ENCODE data around the gene INA.

INA gene

DNA sequence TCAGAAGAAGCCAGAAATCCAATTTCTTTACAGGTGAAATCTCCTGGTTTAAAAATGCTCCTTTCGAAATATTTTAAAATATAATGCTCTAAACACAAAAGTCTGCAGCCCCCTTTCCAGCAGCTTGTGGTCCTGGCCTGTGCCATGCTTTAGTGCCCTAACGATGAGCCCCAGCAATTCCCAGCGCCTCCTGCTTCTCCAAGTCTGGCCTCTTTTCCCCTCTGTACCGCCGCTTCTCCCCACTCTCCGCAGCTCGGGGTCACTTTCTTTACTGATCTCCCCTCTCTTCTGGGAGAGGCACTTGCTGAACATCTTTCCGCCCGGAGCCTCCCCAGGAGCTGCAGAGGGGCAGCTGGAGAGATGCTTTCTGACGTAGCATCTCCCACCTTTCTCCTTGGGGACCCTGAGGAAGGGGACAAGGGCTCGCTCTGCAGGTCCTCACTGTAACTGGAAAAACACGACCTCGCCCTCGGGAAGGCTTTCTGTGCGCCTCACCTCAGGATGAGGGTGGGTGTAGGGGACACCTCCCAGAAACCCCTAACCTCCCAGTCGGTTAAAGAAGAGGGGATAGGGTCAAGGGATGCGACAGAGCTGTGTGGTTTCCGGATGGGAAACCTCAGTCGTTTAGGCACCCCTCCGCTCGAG lies 565 bp upstream of the INA start:
- DNase-seq: peak; percentile 2

DNA sequence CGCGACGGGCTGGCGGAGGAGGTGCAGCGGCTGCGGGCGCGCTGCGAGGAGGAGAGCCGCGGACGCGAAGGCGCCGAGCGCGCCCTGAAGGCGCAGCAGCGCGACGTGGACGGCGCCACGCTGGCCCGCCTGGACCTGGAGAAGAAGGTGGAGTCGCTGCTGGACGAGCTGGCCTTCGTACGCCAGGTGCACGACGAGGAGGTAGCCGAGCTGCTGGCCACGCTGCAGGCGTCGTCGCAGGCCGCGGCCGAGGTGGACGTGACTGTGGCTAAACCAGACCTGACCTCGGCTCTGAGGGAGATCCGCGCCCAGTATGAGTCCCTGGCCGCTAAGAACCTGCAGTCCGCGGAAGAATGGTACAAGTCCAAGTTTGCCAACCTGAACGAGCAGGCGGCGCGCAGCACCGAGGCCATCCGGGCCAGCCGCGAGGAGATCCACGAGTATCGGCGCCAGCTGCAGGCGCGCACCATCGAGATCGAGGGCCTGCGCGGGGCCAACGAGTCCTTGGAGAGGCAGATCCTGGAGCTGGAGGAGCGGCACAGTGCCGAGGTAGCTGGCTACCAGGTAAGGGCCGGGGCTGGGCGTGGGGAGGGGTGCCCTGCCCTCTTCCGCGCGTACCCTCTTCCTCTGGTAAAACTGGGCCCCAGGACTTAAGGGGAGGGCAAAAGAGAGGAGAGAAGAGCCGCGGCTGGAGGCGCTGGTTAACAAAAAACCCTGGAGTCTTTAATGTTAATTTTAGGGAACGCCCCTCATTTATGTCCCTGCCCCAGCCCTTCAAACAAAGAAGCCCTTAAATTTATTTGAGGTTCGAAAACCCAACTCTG lies 987 bp downstream of the INA start:
- peak; percentile 3 for DNase-seq

DNA sequence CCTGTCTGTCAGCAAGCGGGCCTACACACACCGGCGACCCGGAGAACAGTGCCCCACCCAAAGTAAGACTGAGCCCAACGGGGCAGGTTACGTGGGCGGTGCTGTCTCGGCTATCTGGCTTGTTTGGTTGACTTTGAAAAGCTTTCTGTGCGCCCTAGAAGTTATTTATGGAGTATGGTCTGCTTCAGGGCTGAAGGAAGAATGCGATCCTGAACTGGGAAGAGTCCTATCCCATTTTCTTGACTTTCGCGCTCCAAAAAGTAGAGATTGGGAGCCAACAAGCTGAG lies 1.5 kb downstream of the INA start:
- DNase-seq: no peak

DNA sequence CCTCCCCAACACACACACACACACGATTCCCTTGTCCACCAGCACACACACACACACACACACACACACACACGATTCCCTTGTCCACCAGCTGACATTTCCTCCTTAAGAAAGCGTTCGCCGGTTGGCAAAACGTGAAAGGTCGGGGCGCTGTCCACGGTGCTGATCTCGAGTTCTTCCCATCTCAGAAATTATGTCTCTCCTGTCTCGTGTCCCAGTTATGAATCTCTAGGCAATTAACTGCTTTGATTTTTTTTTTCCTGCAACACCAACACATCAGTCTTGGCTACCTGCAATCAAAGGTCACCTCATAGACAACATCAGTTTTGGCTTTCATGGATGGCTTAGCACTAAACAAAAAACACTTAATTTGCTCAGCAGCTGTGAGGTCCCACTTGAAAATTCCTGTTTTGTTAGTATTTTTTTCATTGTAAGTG lies 1.9 kb downstream of the INA start:
- peak; percentile 69 for DNase-seq

DNA sequence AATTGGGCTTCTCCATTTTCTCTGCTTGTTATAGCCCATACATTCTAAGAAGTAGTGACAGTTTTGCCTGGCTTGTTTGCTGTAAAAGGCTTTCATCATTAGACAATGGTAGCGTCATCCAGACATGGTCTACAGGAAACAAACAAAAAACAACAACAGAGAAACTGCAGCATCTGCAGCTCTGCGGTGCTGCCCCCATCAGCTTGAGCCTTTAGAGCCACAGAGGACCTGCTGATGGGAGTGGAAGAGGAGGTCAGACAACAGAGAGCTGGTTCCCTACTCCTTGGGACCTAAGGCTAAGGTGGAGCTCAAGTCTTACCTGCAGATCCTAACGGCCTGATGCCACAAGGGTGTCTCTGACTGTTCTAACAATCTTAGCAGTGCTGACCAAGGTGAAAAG lies 3.1 kb downstream of the INA start:
- DNase-seq: no peak

DNA sequence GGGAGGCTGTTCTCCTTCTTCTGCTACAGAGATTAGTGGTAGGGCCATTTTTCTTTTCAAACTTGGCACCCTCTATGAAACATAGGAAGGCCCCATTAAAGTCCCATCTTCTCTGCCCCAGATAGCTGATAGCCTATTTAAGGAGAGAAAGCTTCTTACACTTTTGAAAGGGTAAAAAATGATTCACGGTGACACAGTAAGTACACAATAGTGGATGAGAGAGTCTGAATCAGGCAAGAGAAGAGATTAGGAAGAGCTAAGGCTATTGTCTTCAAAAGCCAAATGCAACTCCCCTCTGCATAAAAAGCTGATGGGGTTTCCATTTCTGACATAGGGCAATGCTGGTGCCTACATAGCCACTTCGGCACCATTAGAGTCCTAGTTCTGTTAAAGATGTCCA lies 3.6 kb downstream of the INA start:
- no peak for DNase-seq

DNA sequence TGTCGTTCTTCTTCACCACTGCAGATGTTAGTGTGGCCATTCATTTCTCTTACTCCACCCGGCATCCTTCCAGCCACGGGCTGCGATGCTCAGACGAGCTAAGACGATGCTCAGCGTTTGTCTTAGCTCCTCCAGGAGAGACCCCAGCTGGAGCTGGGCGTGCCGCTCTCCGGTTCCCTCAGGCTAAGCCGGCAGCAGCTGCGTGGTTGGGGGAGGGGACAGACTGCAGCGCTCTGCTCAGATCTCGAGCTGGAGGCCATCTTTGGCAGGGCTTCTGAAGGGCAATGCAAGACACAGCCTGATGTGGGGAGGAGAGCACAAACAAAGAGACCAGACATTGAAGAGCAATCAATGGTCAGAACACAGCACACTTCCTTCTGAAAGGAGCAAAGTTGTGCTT lies 4.8 kb downstream of the INA start:
- peak; percentile 3 for DNase-seq

DNA sequence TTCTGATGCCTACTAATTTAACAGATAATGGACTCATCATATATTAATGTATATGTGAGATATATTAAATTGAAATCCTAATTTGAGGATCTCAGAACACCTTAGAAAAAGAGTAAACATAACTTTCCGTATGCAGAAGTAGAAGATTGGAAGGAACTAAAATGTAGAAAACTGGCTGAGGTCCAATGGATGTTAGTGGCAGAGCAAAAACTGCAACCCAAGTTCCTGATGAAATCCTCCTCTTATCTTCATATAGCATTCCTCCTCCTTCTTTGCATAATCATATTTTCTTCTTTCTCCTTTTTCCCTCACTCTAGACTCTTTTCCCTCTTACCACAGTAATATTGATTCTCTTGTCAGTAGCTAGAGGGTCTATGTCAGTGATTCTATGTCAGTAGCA lies 6.0 kb downstream of the INA start:
- no peak for DNase-seq

DNA sequence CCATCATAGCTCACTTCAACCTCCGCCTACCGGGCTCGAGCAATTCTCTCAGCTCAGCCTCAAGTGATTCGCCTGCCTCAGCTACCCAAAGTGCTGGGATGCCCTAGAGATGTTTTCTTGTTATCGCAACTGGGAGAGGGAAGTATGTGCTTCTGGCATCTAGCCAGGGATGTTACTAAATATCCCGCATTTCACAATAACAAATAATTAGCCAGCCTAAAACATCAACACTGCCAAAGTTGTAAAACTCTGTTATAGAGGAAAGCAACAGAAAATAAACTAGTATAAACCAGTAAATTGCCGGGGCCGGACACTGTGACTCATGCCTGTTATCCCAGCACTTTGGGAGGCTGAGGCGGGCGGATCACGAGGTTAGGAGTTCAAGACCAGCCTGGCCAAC lies 7.2 kb downstream of the INA start:
- no peak for DNase-seq

DNA sequence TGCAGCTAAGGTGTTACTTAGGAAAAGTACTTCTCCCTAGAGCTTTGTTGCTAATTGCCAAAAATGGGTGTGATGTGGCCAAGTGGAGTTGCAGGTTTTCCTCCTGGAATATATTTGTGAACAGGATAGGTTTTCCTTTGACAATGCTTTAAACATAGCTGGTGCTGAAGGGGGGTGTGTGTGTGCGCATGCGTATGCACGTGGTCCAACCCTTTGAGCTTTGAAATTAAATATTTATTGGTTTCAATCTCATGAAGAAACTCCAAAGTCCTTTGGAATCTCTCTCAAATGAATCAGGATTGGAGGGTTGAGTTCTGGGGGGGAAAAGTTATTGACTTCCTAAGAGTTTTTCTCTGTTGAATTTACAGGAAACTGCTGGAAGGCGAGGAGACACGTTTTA lies 11.1 kb downstream of the INA start:
- no peak for DNase-seq

DNA sequence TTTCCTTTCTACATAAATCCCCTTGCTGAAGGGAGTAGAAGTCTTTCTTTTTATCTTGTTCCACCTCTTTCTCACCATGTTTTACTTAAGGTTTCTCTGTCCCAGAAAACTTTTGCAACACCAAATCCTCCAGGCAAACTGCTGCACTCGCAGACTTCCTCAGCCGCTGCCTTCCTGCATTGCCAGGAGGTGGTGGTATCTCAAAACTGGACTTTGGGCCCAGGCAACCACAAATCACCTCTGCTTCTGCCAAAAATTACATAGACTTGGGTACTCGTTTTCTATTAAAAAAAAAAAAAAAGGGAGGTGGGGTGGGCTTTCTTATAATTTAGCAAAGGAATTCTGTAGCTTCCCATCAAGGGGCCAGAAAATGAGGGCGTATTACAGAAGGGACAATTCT lies 14.7 kb downstream of the INA start:
- DNase-seq: no peak

DNA sequence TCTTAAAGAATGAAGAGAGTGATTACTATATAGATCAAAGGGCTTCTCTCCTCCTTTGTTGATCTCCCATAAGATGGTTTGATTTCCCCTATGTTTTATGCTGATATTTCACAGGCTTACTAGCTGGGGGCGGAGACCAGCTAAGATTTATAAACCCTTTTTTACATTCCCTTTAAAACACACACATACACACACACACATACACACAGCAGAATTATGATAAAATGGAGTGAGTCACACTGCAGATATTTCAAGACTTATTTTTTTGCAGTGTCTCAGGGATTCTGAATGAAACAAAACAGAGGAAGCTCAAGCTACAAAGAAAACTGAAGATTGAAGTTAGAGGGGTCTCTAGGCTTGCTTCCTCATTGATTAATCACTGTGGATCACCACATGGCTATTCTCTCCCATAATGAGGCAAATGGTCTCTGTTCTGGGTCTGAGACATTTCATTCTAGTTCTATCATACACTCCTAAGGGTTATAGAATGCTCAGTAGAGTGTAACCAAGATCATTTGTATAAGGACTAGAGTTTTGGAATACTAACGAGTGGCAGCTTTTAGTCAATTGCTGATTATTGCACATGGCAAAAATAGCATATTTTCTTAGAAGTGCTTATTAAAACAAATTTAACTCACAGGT lies 18.6 kb downstream of the INA start:
- DNase-seq: no peak

DNA sequence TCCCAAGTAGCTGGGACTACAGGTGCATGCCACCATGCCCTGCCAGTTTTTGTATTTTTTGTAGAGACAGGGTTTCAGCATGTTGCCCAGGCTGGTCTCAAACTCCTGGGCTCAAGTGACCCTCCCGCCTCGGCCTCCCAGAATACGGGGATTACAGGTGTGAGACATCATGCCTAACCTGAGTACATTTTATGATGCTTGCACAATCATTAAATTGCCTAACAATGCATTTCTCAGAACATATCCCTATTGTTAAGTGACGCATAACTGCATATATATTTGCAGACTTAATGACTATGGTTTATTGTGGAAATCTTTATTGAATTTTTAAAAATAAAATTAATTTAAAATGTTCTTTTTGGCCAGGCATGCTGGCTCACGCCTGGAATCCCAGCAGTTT lies 30.7 kb downstream of the INA start:
- no peak for DNase-seq

DNA sequence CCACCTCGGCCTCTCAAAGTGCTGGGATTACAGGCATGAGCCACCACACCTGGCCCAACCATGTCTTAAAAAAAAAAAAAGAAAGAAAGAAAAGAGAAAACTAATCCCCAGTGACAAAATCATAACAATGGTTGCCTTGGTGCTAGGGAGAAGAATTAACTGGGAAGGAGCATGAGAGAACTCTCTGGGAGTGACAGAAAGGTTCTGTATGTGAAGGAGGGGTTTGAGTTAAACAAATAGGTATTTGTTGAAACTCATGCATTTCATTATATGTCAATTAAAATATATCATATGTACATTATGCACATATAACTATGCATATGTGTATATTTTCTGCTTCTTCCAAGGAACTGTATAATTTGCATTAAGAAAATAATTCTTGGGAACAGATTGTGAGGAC lies 33.3 kb downstream of the INA start:
- DNase-seq: no peak

DNA sequence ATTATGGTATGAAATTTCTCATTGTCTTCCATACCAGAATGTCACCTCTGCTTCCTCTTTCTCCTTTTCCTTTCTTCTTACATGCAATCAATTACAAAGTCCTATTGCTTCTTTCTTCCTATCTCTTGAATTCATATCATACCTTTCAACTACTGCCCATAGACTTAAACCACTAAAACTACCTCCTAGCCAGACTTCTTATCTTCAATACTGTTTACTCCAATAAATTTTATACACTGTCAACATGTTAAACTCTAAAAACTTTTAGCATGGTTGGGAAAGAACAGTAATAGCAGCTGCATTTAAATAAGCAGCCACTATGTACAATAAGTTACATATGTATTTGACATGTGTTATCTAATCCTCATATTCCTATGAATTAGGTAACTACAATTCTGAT lies 39.1 kb downstream of the INA start:
- DNase-seq: no peak

DNA sequence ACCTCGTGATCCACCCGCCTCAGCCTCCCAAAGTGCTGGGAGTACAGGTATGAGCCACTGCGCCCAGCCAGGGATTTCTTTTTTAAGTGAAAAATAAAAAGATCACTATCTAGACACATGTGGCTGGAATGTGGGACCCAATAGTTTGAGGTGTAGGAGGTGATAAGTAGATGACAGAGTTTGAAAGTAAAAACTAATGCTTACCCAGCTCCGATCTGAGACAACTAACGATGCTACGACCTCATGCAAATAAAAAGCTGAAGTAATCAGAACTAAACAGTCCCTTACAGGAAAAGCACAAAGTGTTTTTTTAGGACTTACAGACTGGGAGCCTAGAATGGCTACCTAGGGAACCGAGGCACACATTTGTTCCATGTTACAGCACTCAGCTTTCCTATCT lies 51.0 kb downstream of the INA start:
- DNase-seq: no peak

DNA sequence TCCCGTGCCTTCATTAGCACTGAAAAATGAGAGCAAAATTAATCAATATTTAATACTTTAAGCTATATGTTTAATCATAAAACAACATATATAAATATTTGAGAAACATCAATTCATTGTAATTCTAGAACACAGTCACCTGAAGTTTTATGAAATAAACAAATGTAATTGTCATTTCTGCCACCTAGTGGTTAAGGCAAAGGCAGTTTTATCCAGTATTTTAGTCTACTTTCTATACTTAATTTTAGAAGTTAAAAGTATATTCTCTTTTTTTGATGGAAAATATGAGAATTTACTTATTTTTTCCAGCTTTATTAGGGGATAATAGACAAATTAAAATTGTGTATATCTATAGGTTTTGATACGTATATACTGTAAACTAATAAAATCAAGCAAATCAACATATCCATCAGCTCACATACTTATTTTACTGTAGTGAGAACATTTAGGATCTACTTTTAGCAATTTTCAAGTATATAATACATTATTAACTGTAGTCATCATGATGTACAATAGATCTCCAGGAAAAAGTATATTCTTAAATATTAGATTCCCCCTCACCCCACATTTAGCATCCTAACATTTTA lies 57.1 kb downstream of the INA start:
- no peak for DNase-seq

DNA sequence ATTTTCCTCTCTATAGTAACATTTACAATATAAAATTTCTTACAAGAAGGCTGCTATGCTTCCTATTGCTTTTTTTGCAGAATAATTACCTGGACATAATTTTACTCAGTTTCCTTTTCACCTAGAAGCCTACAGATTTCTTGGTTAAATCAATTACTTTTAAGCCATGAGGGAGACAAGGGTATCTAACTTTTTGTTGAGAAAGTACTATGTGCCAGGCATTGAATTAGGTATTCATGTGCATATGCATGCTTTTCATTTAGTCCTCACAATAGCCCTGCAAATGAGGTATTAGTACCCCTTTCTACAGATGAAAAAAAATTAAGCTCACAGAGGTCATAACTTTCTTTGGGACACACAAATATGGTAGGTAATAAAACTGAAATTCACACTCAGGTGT lies 57.6 kb downstream of the INA start:
- DNase-seq: no peak

DNA sequence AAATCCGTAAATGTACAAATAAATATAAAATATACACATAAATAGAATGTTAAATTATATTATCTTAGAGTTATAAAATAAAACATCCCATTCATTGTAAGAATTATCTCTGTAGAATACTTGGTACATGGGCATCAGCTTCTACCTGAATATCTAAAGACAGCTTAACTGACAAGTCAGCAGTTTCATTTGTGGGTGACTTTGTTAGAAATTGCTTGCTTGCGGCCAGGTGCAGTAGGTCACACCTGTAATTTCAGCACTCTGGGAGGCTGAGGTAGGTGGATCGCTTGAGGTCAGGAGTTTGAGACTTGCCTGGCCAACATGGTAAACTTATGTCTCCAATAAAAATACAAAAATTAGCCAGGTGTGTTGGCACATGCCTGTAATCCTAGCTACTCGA lies 59.4 kb downstream of the INA start:
- DNase-seq: no peak
